Measurements from ENCODE around the gene WIZ. TPM values are rescaled to one million over a fixed set of nuclear protein-coding genes. Genes with fewer than 3 reads are reported as not detected.

The WIZ gene
- total and polyA plus RNA-seq, 4 donors = 8.7 to 72.6 (median 40.9) TPM

DNA sequence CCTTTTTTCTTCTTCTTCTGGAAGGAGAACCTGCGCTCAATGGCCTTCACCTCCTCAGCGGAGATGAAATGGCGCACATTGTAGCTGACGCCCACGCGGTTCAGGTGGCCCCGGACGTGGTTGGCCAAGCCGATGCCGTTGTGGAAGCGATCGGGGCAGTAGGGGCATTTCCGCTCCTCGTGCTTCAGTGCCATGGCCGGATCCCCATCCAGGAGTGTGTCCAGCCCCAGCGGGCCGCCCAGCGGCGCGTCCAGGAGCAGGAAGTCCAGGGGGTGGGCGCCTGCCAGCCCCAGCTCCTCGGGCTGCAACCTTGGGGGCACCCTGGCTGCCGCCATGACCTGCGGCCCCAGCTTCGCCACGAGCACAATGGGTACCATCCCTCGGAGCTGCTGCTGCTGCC is 11.2 kb downstream of the WIZ start:
- WGBS (ENCODE audit: insufficient coverage) = 91% methylated on average over 27 of the region's 27 CpGs
- H3K4me1 ChIP-seq (ENCODE audit: control insufficient read depth, insufficient read depth, low read length) = peaks cover 19% of the 10 kb centered on the region
- H3K27me3 ChIP-seq (ENCODE audit: control insufficient read depth, insufficient read depth, low read length) = no peaks in the 10 kb centered on the region
- no peak overlapping the region for H3K27ac ChIP-seq (ENCODE audit: low read depth, low read length)
- H3K4me3 ChIP-seq (ENCODE audit: low read depth, low read length) = no peak overlapping the region
- DNase-seq (ENCODE audit: low read depth in 4 of 6, low spot score in 6 of 6) = no peak
- peaks cover 65% of the 10 kb centered on the region for H3K36me3 ChIP-seq (ENCODE audit: control insufficient read depth, insufficient read depth, low read length)
- H3K9me3 ChIP-seq (ENCODE audit: control insufficient read depth, insufficient read depth, low read length) = no peaks in the 10 kb centered on the region

DNA sequence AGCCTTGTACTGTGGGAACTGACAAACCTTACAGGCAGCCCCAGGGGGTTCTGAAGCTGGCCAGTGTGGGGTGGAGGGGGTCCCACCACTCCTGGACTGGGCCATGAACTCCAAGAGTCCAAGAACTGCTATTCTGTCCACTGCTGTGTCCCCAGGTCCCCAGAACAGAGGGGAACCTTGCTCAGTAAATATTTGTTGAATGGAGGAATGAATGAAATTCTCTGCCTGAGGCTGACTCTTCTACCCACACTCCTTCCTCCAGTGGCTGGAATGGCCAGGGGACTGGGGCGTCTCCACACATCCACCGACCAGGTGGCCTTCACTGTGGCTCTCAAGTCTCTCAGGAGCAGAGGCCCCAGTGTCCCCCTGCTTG is 11.6 kb downstream of the WIZ start:
- DNase-seq (ENCODE audit: low read depth in 4 of 6, low spot score in 6 of 6) = no peak
- H3K4me1 ChIP-seq (ENCODE audit: control insufficient read depth, insufficient read depth, low read length) = peaks cover 23% of the 10 kb centered on the region
- H3K36me3 ChIP-seq (ENCODE audit: control insufficient read depth, insufficient read depth, low read length) = peaks cover 65% of the 10 kb centered on the region
- H3K27me3 ChIP-seq (ENCODE audit: control insufficient read depth, insufficient read depth, low read length) = no peaks in the 10 kb centered on the region
- H3K9me3 ChIP-seq (ENCODE audit: control insufficient read depth, insufficient read depth, low read length) = no peaks in the 10 kb centered on the region
- WGBS (ENCODE audit: insufficient coverage) = 93% methylated on average over 2 of the region's 2 CpGs
- H3K27ac ChIP-seq (ENCODE audit: low read depth, low read length) = no peak overlapping the region
- H3K4me3 ChIP-seq (ENCODE audit: low read depth, low read length) = no peak overlapping the region

- Histone ChIP-seq H3K27me3 (ENCODE audit: control insufficient read depth, insufficient read depth, low read length) (no peaks in the 10 kb centered on the region), H3K27ac (ENCODE audit: low read depth, low read length) (no peak overlapping the region), H3K36me3 (ENCODE audit: control insufficient read depth, insufficient read depth, low read length) (peaks cover 63% of the 10 kb centered on the region), H3K4me1 (ENCODE audit: control insufficient read depth, insufficient read depth, low read length) (peaks cover 28% of the 10 kb centered on the region), H3K4me3 (ENCODE audit: low read depth, low read length) (no peak overlapping the region), H3K9me3 (ENCODE audit: control insufficient read depth, insufficient read depth, low read length) (no peaks in the 10 kb centered on the region)
- 82% methylated on average over 10 of the region's 10 CpGs for WGBS (ENCODE audit: insufficient coverage)
- DNase-seq (ENCODE audit: low read depth in 4 of 6, low spot score in 6 of 6) = no peak
Observed at GRCh38 chr19:15437355-15438123, 12.2 kb downstream of the WIZ start.

DNA sequence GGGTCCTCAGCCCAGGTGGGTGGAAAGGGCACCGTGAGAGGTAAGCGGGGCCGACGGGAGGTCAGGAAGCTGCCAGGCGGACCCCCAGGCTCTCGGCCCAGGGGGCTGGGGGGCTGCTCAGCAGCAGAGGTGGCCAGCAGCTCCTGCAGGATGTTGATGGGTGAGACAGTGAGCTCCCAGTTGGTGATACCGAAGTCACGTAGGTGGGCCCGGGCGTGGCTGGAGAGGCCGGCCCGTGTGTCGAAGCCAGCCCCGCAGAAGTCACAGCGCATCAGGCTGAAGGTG is 13.0 kb downstream of the WIZ start:
- 90% methylated on average over 14 of the region's 15 CpGs for WGBS (ENCODE audit: insufficient coverage)
- DNase-seq (ENCODE audit: low read depth in 4 of 6, low spot score in 6 of 6) = no peak
- no peaks in the 10 kb centered on the region for H3K9me3 ChIP-seq (ENCODE audit: control insufficient read depth, insufficient read depth, low read length)
- H3K4me3 ChIP-seq (ENCODE audit: low read depth, low read length) = no peak overlapping the region
- peaks cover 58% of the 10 kb centered on the region for H3K36me3 ChIP-seq (ENCODE audit: control insufficient read depth, insufficient read depth, low read length)
- peaks cover 30% of the 10 kb centered on the region for H3K4me1 ChIP-seq (ENCODE audit: control insufficient read depth, insufficient read depth, low read length)
- H3K27ac ChIP-seq (ENCODE audit: low read depth, low read length) = no peak overlapping the region
- H3K27me3 ChIP-seq (ENCODE audit: control insufficient read depth, insufficient read depth, low read length) = no peaks in the 10 kb centered on the region

GRCh38 chr19:15436012-15436825 is 13.5 kb downstream of the WIZ start:
- H3K4me3 ChIP-seq (ENCODE audit: low read depth, low read length) = no peak overlapping the region
- H3K9me3 ChIP-seq (ENCODE audit: control insufficient read depth, insufficient read depth, low read length) = no peaks in the 10 kb centered on the region
- no peak for DNase-seq (ENCODE audit: low read depth in 4 of 6, low spot score in 6 of 6)
- H3K27ac ChIP-seq (ENCODE audit: low read depth, low read length) = no peak overlapping the region
- peaks cover 61% of the 10 kb centered on the region for H3K36me3 ChIP-seq (ENCODE audit: control insufficient read depth, insufficient read depth, low read length)
- H3K27me3 ChIP-seq (ENCODE audit: control insufficient read depth, insufficient read depth, low read length) = no peaks in the 10 kb centered on the region
- H3K4me1 ChIP-seq (ENCODE audit: control insufficient read depth, insufficient read depth, low read length) = peaks cover 36% of the 10 kb centered on the region
- 90% methylated on average over 9 of the region's 10 CpGs for WGBS (ENCODE audit: insufficient coverage)

- H3K27me3 ChIP-seq (ENCODE audit: control insufficient read depth, insufficient read depth, low read length) = no peaks in the 10 kb centered on the region
- peaks cover 62% of the 10 kb centered on the region for H3K36me3 ChIP-seq (ENCODE audit: control insufficient read depth, insufficient read depth, low read length)
- DNase-seq (ENCODE audit: low read depth in 4 of 6, low spot score in 6 of 6) = no peak
- peaks cover 34% of the 10 kb centered on the region for H3K4me1 ChIP-seq (ENCODE audit: control insufficient read depth, insufficient read depth, low read length)
- H3K27ac ChIP-seq (ENCODE audit: low read depth, low read length) = peak overlapping the region; percentile 87
- peak overlapping the region; percentile 74 for H3K4me3 ChIP-seq (ENCODE audit: low read depth, low read length)
- H3K9me3 ChIP-seq (ENCODE audit: control insufficient read depth, insufficient read depth, low read length) = no peaks in the 10 kb centered on the region
- 60% methylated on average over 7 of the region's 8 CpGs for WGBS (ENCODE audit: insufficient coverage)
Observed at GRCh38 chr19:15433519-15434069, 16.2 kb downstream of the WIZ start.

DNA sequence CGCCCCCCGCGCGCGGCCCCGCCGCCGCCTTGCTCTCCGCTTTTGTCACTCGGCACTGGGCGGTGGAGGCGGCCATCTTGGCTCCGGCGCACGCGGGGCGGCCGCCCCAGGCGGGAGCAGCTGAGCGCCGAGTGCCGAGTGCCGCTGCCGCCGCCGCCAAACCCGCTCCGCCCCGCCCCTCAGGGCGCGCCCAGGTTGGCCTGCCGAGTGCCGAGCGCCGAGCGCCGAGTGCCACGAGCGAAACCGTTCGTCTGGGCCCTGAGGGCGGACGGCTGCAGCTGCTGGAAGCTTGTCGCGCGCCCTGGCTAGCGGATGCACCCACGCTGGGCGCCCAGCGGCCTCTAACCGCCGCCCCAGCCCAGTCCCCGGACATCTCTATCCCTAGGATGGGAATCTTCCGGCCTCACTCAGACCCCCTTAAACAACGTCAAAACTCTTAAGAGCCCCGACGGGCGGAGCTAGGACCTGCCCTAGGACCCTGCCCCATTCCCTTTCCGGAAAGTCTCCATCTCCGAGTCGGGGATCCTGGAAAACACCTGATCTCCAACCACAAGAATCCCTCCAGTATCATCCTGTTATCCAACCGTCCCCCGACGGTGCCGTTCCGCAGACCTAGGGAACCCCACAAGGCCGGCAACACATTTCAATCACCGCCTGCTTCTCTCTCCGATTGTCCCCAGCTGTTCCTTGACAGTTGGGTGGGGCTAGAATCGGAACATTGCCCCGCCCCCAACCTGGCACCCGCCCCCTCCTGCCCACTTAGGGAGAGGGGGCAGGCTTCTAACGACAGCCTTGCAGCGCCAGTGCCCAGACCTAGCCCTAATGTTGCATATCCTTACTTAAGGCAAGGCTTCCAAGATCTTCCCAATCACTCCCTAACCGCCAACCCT is 16.9 kb downstream of the WIZ start:
- H3K4me3 ChIP-seq (ENCODE audit: low read depth, low read length) = peak overlapping the region; percentile 74
- peaks cover 62% of the 10 kb centered on the region for H3K36me3 ChIP-seq (ENCODE audit: control insufficient read depth, insufficient read depth, low read length)
- no peaks in the 10 kb centered on the region for H3K9me3 ChIP-seq (ENCODE audit: control insufficient read depth, insufficient read depth, low read length)
- H3K4me1 ChIP-seq (ENCODE audit: control insufficient read depth, insufficient read depth, low read length) = peaks cover 34% of the 10 kb centered on the region
- WGBS (ENCODE audit: insufficient coverage) = under 1% methylated on average over 69 of the region's 75 CpGs
- peak overlapping the region; percentile 87 for H3K27ac ChIP-seq (ENCODE audit: low read depth, low read length)
- H3K27me3 ChIP-seq (ENCODE audit: control insufficient read depth, insufficient read depth, low read length) = no peaks in the 10 kb centered on the region
- peak; percentile 63 to 97 (median 86) for DNase-seq (ENCODE audit: low read depth in 4 of 6, low spot score in 6 of 6)

DNA sequence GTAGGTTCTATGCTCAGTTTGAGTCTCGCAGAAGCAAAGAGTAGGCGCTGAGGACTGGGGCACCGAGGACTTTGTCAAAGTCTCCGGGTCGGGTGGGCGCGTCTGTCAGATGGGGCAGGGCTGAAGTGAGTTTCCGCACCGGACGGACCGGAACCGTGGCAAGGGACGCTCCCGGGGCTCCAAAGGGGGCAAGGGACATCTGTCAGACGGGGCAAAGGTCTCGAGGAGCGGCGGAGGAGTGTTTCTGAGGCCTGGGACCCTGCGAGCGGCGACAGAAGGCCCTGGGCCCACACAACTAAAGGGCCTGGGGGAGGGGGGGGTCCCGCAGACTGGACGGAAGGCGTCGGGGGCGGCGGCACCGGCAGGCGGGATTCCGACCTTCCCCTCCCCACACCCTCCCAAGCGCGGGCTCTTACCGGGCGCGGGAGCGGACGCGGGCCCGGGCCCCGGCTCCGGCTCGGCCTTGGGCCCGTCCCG is 17.7 kb downstream of the WIZ start:
- Histone ChIP-seq H3K4me3 (ENCODE audit: low read depth, low read length) (peak overlapping the region; percentile 69), H3K36me3 (ENCODE audit: control insufficient read depth, insufficient read depth, low read length) (peaks cover 62% of the 10 kb centered on the region), H3K4me1 (ENCODE audit: control insufficient read depth, insufficient read depth, low read length) (peaks cover 34% of the 10 kb centered on the region), H3K27me3 (ENCODE audit: control insufficient read depth, insufficient read depth, low read length) (no peaks in the 10 kb centered on the region), H3K27ac (ENCODE audit: low read depth, low read length) (peak overlapping the region; percentile 29), H3K9me3 (ENCODE audit: control insufficient read depth, insufficient read depth, low read length) (no peaks in the 10 kb centered on the region)
- WGBS (ENCODE audit: insufficient coverage) = 0% methylated on average over 32 of the region's 44 CpGs
- DNase-seq (ENCODE audit: low read depth in 4 of 6, low spot score in 6 of 6) = no peak

GRCh38 chr19:15431396-15432017 is 18.2 kb downstream of the WIZ start:
- H3K36me3 ChIP-seq (ENCODE audit: control insufficient read depth, insufficient read depth, low read length) = peaks cover 62% of the 10 kb centered on the region
- H3K4me3 ChIP-seq (ENCODE audit: low read depth, low read length) = peak overlapping the region; percentile 69
- DNase-seq (ENCODE audit: low read depth in 4 of 6, low spot score in 6 of 6) = no peak
- no peak overlapping the region for H3K27ac ChIP-seq (ENCODE audit: low read depth, low read length)
- no peaks in the 10 kb centered on the region for H3K9me3 ChIP-seq (ENCODE audit: control insufficient read depth, insufficient read depth, low read length)
- 23% methylated on average over 6 of the region's 7 CpGs for WGBS (ENCODE audit: insufficient coverage)
- peaks cover 34% of the 10 kb centered on the region for H3K4me1 ChIP-seq (ENCODE audit: control insufficient read depth, insufficient read depth, low read length)
- no peaks in the 10 kb centered on the region for H3K27me3 ChIP-seq (ENCODE audit: control insufficient read depth, insufficient read depth, low read length)

All from spinal cord (tissue), 10 donors.